PFSK-1 (cell line): ENCODE measurements around the gene MBD4.

Experiments
- POLR2AphosphoS5 ChIP-seq: IDR thresholded peaks from 2 replicates; pipeline ENCODE4 v1.6.1; 2012; ENCODE audit warnings: low read depth, mild to moderate bottlenecking, control low read depth, low read length, moderate library complexity
- TF ChIP-seq, protein P1 (sequence below), 2 experiments: IDR thresholded peaks; 2 replicates each; pipeline versions ENCODE4 v1.6.1 to v1.8.0; 2011 to 2012; ENCODE audit warnings: low read depth in 2 of 2, low read length in 2 of 2, control low read depth in 1 of 2, inconsistent platforms in 1 of 2, mild to moderate bottlenecking in 1 of 2, moderate library complexity in 1 of 2; ENCODE audit not compliant: insufficient read depth in 1 of 2

- TF ChIP-seq POLR2AphosphoS5: no peak
- TF ChIP-seq, protein P1, sequence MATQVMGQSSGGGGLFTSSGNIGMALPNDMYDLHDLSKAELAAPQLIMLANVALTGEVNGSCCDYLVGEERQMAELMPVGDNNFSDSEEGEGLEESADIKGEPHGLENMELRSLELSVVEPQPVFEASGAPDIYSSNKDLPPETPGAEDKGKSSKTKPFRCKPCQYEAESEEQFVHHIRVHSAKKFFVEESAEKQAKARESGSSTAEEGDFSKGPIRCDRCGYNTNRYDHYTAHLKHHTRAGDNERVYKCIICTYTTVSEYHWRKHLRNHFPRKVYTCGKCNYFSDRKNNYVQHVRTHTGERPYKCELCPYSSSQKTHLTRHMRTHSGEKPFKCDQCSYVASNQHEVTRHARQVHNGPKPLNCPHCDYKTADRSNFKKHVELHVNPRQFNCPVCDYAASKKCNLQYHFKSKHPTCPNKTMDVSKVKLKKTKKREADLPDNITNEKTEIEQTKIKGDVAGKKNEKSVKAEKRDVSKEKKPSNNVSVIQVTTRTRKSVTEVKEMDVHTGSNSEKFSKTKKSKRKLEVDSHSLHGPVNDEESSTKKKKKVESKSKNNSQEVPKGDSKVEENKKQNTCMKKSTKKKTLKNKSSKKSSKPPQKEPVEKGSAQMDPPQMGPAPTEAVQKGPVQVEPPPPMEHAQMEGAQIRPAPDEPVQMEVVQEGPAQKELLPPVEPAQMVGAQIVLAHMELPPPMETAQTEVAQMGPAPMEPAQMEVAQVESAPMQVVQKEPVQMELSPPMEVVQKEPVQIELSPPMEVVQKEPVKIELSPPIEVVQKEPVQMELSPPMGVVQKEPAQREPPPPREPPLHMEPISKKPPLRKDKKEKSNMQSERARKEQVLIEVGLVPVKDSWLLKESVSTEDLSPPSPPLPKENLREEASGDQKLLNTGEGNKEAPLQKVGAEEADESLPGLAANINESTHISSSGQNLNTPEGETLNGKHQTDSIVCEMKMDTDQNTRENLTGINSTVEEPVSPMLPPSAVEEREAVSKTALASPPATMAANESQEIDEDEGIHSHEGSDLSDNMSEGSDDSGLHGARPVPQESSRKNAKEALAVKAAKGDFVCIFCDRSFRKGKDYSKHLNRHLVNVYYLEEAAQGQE (IDR thresholded peaks at IDR 0.05; ENCODE audit: insufficient read depth in 1 of 2, low read depth in 2 of 2, low read length in 2 of 2): no peak
Observed at GRCh38 chr3:129410971-129411370, 28.8 kb downstream of the MBD4 start.
